ENCODE data around the gene CYFIP1.
A peak's percentile ranks its signal among the peaks of the same experiment; 100 is the strongest.
"Not testable (repeated sequence)": the region's sequence is repeated elsewhere in the genome, so short reads cannot be mapped to it uniquely, and the experiment has no call there.

CYFIP1 gene

DNA sequence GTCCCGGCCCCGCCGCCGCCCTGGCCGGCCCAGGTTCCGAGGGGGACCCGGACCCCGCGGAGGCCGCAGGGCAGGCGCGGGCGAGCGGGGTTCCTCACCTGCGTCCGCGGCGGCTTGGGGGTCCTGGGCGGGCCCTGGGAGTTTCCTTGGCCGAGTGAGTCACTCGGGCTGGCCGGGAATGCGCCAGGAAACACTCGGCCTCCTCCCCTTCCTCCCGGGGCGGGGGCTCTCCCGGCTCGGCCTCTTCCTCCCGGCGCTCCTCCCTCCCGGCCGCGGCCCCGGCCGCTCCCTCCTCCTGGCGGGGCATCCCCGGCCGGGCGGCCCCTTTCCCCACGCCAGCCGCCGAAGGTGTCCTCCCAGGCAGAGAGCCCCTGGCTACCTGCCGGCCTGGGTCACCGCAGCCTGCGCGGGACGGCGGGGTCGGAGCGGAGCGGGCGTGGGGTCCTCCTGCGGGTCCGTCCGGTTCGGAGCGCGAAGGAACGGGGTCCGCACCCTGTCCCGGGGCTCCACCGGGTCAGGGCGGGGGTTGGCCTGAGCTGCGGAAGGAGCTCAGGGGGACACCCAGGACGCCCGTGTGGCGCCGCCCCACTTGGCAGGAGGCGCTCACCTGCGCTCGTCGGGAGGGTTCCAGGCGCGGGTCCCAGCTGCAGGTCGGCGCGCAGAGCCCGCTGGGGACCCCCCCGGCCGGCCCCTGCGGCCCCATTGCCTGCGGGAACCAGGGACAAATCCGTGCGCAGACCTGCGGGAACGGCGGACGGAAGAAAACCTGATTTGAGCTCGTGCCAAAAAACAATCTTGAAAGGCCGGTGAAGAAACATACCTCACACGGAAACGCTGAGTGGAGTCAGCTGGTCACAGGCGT lies at the start of gene CYFIP1:
Gene CYFIP1, minus strand, starts transcription at position 180 of the 862 bp plus-strand sequence. CDS start 33,083 bp downstream, outside the sequence.
- peak within 1 kb of the TSS; percentile 82 for H3K27ac Mint-ChIP-seq
- no peaks in the 10 kb centered on the region for H3K9me3 Mint-ChIP-seq
- ATAC-seq (replicated peaks) (peak; percentile 56 to 59), DNase-seq (peak; percentile 20)
- peak within 1 kb of the TSS; percentile 85 to 87 for H3K4me3 Mint-ChIP-seq
- H3K27me3 Mint-ChIP-seq = peaks cover 12 to 21% of the 10 kb centered on the region in 2 donors
- peaks cover 12 to 15% of the 10 kb centered on the region in 2 donors for H3K4me1 Mint-ChIP-seq
- no peaks in the 10 kb centered on the region for H3K36me3 Mint-ChIP-seq

DNA sequence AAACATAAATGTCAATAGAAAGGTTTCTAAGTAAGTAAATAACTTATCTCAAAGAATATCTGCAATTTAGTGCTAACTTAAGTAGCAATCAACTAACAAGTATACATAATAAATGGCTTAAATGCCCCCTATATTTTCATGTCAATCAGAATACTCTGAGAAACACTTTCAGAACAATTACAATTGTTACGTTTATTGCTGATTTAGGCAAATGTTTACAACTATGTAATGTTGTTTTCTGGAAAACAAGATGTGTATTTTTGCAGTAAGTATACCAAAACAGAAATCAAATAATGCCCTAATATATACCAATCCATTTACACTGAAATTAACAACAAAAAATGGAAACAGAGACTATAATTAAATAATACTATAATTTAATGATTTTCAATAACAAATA lies 46.0 kb upstream of the CYFIP1 start:
- Mint-ChIP-seq H3K9me3 (no peaks in the 10 kb centered on the region), H3K36me3 (peaks cover 39% of the 10 kb centered on the region in 2 donors), H3K27me3 (no peaks in the 10 kb centered on the region), H3K4me3 (no peak overlapping the region), H3K27ac (no peak overlapping the region), H3K4me1 (no peaks in the 10 kb centered on the region)
- no peak for DNase-seq
- no peak for ATAC-seq (replicated peaks)

DNA sequence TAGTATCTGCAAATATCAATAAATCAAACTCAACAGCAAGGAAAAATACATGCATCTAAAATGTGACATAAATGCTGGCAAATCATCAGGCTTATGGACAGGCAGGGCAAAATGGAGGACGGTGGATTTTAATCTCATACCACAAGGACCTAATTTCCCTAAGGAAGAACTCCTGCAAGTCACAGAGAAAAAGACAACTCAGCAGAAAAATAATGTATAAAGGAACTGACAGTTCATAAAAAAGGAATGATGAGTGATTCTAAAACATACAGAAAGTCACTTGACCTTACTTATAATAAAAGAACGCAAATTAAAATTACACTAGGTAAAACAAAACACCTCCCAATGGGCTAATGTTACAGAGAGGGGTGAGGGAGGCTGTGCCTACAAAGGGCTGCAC lies 42.0 kb upstream of the CYFIP1 start:
- Mint-ChIP-seq H3K4me1 (no peaks in the 10 kb centered on the region), H3K27me3 (no peaks in the 10 kb centered on the region), H3K36me3 (peaks cover 31 to 42% of the 10 kb centered on the region in 2 donors), H3K4me3 (no peak overlapping the region), H3K9me3 (no peaks in the 10 kb centered on the region), H3K27ac (no peak overlapping the region)
- DNase-seq = no peak
- no peak for ATAC-seq (replicated peaks)

- no peaks in the 10 kb centered on the region for H3K27me3 Mint-ChIP-seq
- H3K27ac Mint-ChIP-seq = no peak overlapping the region
These were observed 34.3 kb upstream of the CYFIP1 start for GRCh38 chr15:23014394-23015000.

DNA sequence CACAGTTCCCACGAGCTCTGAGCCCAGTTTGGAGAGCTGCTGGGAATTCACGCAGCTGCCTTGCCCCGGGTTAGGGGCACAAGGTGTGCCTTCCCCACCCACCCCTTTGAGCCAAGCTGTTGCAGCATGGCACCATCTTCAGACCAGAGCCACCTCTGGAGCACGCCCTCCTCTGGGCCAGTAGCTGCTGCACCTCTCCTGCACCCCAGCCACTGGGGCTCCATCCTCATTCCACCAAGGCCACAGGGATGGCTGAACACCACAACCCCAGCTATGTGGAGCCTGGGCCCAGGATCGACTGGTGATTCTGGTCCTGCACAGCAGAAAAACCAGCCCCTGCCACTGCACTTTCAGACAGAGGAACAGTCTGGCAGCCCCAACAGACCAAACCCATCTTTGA lies 33.5 kb upstream of the CYFIP1 start:
- H3K27ac Mint-ChIP-seq = no peak overlapping the region
- no peaks in the 10 kb centered on the region for H3K27me3 Mint-ChIP-seq
- peaks cover 30 to 50% of the 10 kb centered on the region in 2 donors for H3K36me3 Mint-ChIP-seq
- no peak for DNase-seq
- no peak for ATAC-seq (replicated peaks)
- H3K4me3 Mint-ChIP-seq = no peak overlapping the region
- H3K9me3 Mint-ChIP-seq = no peaks in the 10 kb centered on the region
- H3K4me1 Mint-ChIP-seq = no peaks in the 10 kb centered on the region

More at GRCh38 chr15:23014394-23015000, 34.3 kb upstream of the CYFIP1 start:
- Mint-ChIP-seq H3K36me3 (peaks cover 30 to 52% of the 10 kb centered on the region in 2 donors), H3K4me1 (no peaks in the 10 kb centered on the region), H3K4me3 (no peak overlapping the region), H3K9me3 (no peaks in the 10 kb centered on the region)
- ATAC-seq (replicated peaks) (no peak), DNase-seq (no peak)

GRCh38 chr15:23012616-23013015 lies 32.4 kb upstream of the CYFIP1 start:
- H3K27me3 Mint-ChIP-seq; DNase-seq; H3K27ac Mint-ChIP-seq; H3K4me3 Mint-ChIP-seq; ATAC-seq (replicated peaks); H3K4me1 Mint-ChIP-seq; H3K9me3 Mint-ChIP-seq: not testable (repeated sequence)
- peaks cover 32 to 51% of the 10 kb centered on the region in 2 donors for H3K36me3 Mint-ChIP-seq

DNA sequence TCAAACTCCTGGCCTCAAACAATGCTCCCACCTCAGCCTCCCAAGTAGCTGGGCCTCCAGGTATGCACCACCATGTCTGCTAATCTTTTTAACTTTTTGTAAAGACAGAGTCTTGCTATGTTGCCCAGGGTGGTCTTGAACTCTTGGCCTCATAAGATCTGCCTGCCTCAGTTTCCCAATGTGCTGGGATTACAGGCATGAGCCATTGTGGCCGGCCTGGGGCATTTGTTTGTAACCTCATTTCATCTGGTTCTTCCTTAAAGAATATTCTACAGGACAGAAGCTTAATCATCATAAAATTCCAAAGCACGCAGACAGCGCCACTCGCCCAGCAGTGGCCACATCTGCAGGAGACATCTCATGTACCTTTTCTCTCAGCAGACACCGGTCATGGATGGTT lies 23.6 kb upstream of the CYFIP1 start:
- DNase-seq = no peak
- ATAC-seq (replicated peaks) = no peak
- no peaks in the 10 kb centered on the region for H3K4me1 Mint-ChIP-seq

DNA sequence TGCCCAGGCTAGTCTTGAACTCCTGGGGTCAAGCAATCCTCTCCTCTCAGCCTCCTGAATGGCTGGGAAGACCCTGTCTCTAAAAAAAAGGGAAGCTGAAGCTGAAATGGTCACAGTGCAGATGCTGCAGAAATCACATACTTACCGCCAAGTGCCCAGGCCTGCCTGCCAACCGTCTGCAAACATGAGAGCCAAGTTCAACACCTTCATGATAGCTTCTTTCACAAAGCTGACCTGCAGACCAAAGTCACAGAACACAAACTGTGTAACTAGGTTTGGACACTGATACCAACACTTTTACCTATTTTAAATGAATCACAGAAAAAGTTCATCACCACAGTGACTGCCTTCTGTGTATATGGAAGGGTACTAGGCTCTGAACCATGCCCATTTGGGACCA lies 22.8 kb upstream of the CYFIP1 start:
- Mint-ChIP-seq H3K27me3 (no peaks in the 10 kb centered on the region), H3K9me3 (no peaks in the 10 kb centered on the region), H3K4me3 (no peak overlapping the region), H3K36me3 (peaks cover 41 to 60% of the 10 kb centered on the region in 2 donors), H3K27ac (no peak overlapping the region), H3K4me1 (no peaks in the 10 kb centered on the region)
- ATAC-seq (replicated peaks) = no peak
- no peak for DNase-seq

More for the DNA sequence above, 23.6 kb upstream of the CYFIP1 start:
- no peaks in the 10 kb centered on the region for H3K27me3 Mint-ChIP-seq
- H3K27ac Mint-ChIP-seq = no peak overlapping the region
- H3K4me3 Mint-ChIP-seq = no peak overlapping the region
- H3K9me3 Mint-ChIP-seq = no peaks in the 10 kb centered on the region
- H3K36me3 Mint-ChIP-seq = peaks cover 36 to 55% of the 10 kb centered on the region in 2 donors

- no peak overlapping the region for H3K27ac Mint-ChIP-seq
- no peak for DNase-seq
These were observed 15.6 kb upstream of the CYFIP1 start for GRCh38 chr15:22995795-22996194.

DNA sequence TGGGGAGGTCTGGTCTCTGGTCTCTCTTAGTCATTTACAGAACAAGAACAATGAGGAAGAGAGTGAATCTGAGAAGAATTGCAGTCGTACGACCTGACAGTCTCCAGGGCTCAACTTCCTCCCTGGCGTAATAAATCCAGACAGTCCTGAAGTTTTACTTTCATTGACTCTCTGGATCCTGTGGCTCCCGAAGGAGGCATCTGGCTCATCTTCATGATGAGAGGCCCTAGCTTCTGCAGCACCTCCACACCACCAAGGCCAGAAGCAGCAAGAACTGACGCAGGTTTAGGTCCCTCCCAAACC lies 11.8 kb upstream of the CYFIP1 start:
- no peak for DNase-seq
- no peak overlapping the region for H3K27ac Mint-ChIP-seq

More at GRCh38 chr15:22995795-22996194, 15.6 kb upstream of the CYFIP1 start:
- no peak overlapping the region for H3K4me3 Mint-ChIP-seq
- H3K4me1 Mint-ChIP-seq = no peaks in the 10 kb centered on the region
- no peak for ATAC-seq (replicated peaks)
- H3K36me3 Mint-ChIP-seq = peaks cover 52 to 57% of the 10 kb centered on the region in 2 donors
- H3K9me3 Mint-ChIP-seq = peaks cover 0 to 2% of the 10 kb centered on the region in 2 donors
- no peaks in the 10 kb centered on the region for H3K27me3 Mint-ChIP-seq

GRCh38 chr15:22989576-22990477 lies 9.7 kb upstream of the CYFIP1 start:
- DNase-seq (no peak), ATAC-seq (replicated peaks) (no peak)
- Mint-ChIP-seq H3K27ac (no peak overlapping the region), H3K27me3 (no peaks in the 10 kb centered on the region), H3K36me3 (peaks cover 19 to 25% of the 10 kb centered on the region in 2 donors), H3K9me3 (peaks cover 0 to 2% of the 10 kb centered on the region in 2 donors), H3K4me1 (no peaks in the 10 kb centered on the region), H3K4me3 (no peak overlapping the region)

More for the DNA sequence above, 11.8 kb upstream of the CYFIP1 start:
- Mint-ChIP-seq H3K36me3 (peaks cover 33 to 41% of the 10 kb centered on the region in 2 donors), H3K27me3 (no peaks in the 10 kb centered on the region), H3K4me1 (no peaks in the 10 kb centered on the region), H3K4me3 (no peak overlapping the region), H3K9me3 (peaks cover 0 to 2% of the 10 kb centered on the region in 2 donors)
- ATAC-seq (replicated peaks) = no peak

DNA sequence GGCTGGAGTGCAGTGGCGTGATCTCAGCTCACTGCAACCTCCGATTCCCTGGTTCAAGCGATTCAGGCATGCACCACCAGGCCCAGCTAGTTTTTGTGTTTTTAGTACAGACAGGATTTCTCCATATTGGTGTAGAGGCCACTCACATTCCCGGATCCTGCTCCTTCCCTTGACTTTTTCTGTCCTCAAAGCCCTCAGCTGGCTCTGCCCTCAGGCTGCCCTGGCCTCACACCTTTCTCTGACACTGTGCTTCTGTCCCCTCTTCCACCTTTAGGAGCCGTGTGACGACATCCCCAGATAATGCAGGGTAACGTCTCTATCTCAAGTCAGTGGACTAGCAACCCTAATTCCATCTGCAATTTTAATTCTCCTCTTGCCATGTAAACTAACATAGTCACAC lies 8.6 kb upstream of the CYFIP1 start:
- H3K27me3 Mint-ChIP-seq = no peaks in the 10 kb centered on the region
- ATAC-seq (replicated peaks) (no peak), DNase-seq (no peak)
- no peak overlapping the region for H3K4me3 Mint-ChIP-seq
- H3K36me3 Mint-ChIP-seq = peaks cover 11 to 16% of the 10 kb centered on the region in 2 donors
- no peak overlapping the region for H3K27ac Mint-ChIP-seq
- H3K4me1 Mint-ChIP-seq = no peaks in the 10 kb centered on the region
- peaks cover 0 to 2% of the 10 kb centered on the region in 2 donors for H3K9me3 Mint-ChIP-seq

DNA sequence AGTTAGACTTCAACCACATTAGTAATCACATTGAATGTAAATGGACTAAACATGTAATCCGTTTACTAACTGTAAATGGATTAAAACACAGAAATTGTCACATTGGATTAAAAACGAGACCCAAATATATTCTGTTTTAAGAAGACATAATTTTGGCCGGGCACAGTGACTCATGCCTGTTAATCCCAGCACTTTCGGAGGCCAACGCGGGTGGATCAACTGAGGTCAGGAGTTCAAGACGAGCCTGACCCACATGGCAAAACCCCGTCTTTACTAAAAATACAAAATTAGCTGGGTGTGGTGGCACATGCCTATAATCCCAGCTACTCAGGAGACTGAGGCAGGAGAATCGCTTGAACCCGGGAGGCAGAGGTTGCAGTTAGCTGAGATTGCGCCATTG lies 1.8 kb upstream of the CYFIP1 start:
- ATAC-seq (replicated peaks); H3K36me3 Mint-ChIP-seq; H3K27ac Mint-ChIP-seq; H3K4me3 Mint-ChIP-seq; DNase-seq; H3K9me3 Mint-ChIP-seq: not testable (repeated sequence)
- Mint-ChIP-seq H3K4me1 (peaks cover 12 to 15% of the 10 kb centered on the region in 2 donors), H3K27me3 (peaks cover 12 to 21% of the 10 kb centered on the region in 2 donors)
